HEK293 (cell line): ENCODE results near the gene TSHZ3.

Experiments used
- CTCF ChIA-PET: fragments of 350-600 bp; formaldehyde crosslinking; extraction: SDS; loops from one replicate; lab custom pipeline; 2021; ENCODE audit warnings: antibody characterized with exemption; lab: Yijun Ruan, JAX
- POLR2A ChIA-PET: fragments of 300-600 bp; formaldehyde crosslinking; extraction: SDS; loops from one replicate; lab custom pipeline; 2020; ENCODE audit warnings: antibody characterized with exemption, inconsistent platforms; lab: Yijun Ruan, JAX
- H3K27ac ChIP-seq: fragments of 200-500 bp; sonication (Bioruptor generic); 2 replicates; pipeline ENCODE4 v1.5.1; 2014; ENCODE audit warnings: low read depth, low read length, control low read depth, inconsistent platforms; ENCODE audit errors: extremely low read depth
- H3K36me3 ChIP-seq, 2 experiments: fragments of 200-500 bp in 1 of 2; sonication (Bioruptor generic) in 1 of 2; 1 replicate in 1 of 2; 2 replicates in 1 of 2; pipeline ENCODE4 v1.5.1; 2014 to 2017; ENCODE audit warnings: inconsistent platforms in 2 of 2, low read length in 2 of 2; ENCODE audit not compliant: control insufficient read depth in 2 of 2, insufficient read depth in 1 of 2
- H3K4me1 ChIP-seq: fragments of 200-500 bp; sonication (Bioruptor generic); 2 replicates; pipeline ENCODE4 v1.5.1; 2014; ENCODE audit warnings: mild to moderate bottlenecking, low read length, inconsistent platforms; ENCODE audit not compliant: control insufficient read depth, insufficient read depth
- H3K4me3 ChIP-seq: 2 replicates; pipeline ENCODE4 v1.5.1; 2011; ENCODE audit warnings: low read depth, mild to moderate bottlenecking, control low read depth, low read length, moderate library complexity
- H3K9me3 ChIP-seq: fragments of 200-500 bp; sonication (Bioruptor generic); 2 replicates; pipeline ENCODE4 v1.5.1; 2014; ENCODE audit warnings: low read depth, low read length, inconsistent platforms; ENCODE audit not compliant: control insufficient read depth, insufficient read depth
- AEBP2 ChIP-seq: fragments of 450-650 bp; formaldehyde crosslinking; IDR thresholded peaks from 2 replicates; pipeline ENCODE4 v1.5.1; 2016; ENCODE audit warnings: missing biosample characterization, missing genetic modification characterization, borderline replicate concordance
- BCL6B ChIP-seq: fragments of 450-650 bp; formaldehyde crosslinking; IDR thresholded peaks from 2 replicates; pipeline ENCODE4 v1.5.1; 2017; ENCODE audit warnings: missing biosample characterization, missing genetic modification characterization
- FEZF1 ChIP-seq: fragments of 450-650 bp; formaldehyde crosslinking; IDR thresholded peaks from 2 replicates; pipeline ENCODE4 v1.5.1; 2016; ENCODE audit warnings: missing biosample characterization, missing genetic modification characterization
- HOXC10 ChIP-seq: sonication (generic); formaldehyde crosslinking; IDR thresholded peaks from 2 replicates; pipeline ENCODE4 v1.8.1; 2023; ENCODE audit warnings: mild to moderate bottlenecking, missing genetic modification reagents
- HOXD13 ChIP-seq: sonication (generic); formaldehyde crosslinking; IDR thresholded peaks from 2 replicates; pipeline ENCODE4 v1.8.0; 2022; ENCODE audit warnings: missing genetic modification reagents, borderline replicate concordance
- WT1 ChIP-seq: fragments of 450-650 bp; formaldehyde crosslinking; IDR thresholded peaks from 2 replicates; pipeline ENCODE4 v1.5.1; 2016; ENCODE audit warnings: missing biosample characterization, missing genetic modification characterization
- ZBTB17 ChIP-seq: fragments of 450-650 bp; formaldehyde crosslinking; IDR thresholded peaks from 2 replicates; pipeline ENCODE4 v1.5.1; 2016; ENCODE audit warnings: missing biosample characterization, missing genetic modification characterization
- ZBTB26 ChIP-seq: fragments of 450-650 bp; formaldehyde crosslinking; optimal IDR thresholded peaks from 2 replicates; pipeline ENCODE3; 2016; ENCODE audit warnings: missing biosample characterization, mild to moderate bottlenecking, missing genetic modification characterization
- ZNF133 ChIP-seq: fragments of 450-650 bp; formaldehyde crosslinking; IDR thresholded peaks from 2 replicates; pipeline ENCODE4 v1.5.1; 2016; ENCODE audit warnings: missing biosample characterization, missing genetic modification characterization
- ZNF148 ChIP-seq: fragments of 450-650 bp; formaldehyde crosslinking; IDR thresholded peaks from 2 replicates; pipeline ENCODE4 v1.5.0; 2017; ENCODE audit warnings: missing biosample characterization, missing genetic modification characterization, borderline replicate concordance
- ZNF157 ChIP-seq: fragments of 450-650 bp; formaldehyde crosslinking; IDR thresholded peaks from 2 replicates; pipeline ENCODE4 v1.5.1; 2016; ENCODE audit warnings: missing biosample characterization, missing genetic modification characterization
- ZNF174 ChIP-seq: fragments of 450-650 bp; formaldehyde crosslinking; IDR thresholded peaks from 2 replicates; pipeline ENCODE4 v1.5.0; 2017; ENCODE audit warnings: missing biosample characterization, mild to moderate bottlenecking, missing genetic modification characterization
- ZNF23 ChIP-seq: fragments of 450-650 bp; formaldehyde crosslinking; IDR thresholded peaks from 2 replicates; pipeline ENCODE4 v1.5.1; 2016; ENCODE audit warnings: missing biosample characterization, missing genetic modification characterization, borderline replicate concordance
- ZNF239 ChIP-seq: fragments of 450-650 bp; formaldehyde crosslinking; IDR thresholded peaks from 2 replicates; pipeline ENCODE4 v1.5.1; 2016; ENCODE audit warnings: missing biosample characterization, missing genetic modification characterization
- ZNF274 ChIP-seq, 2 experiments: fragments of 200-500 bp in 1 of 2; fragments of 450-650 bp in 1 of 2; sonication (Bioruptor generic) in 1 of 2; formaldehyde crosslinking in 1 of 2; IDR thresholded peaks; 2 replicates each; pipeline versions ENCODE4 v1.5.1 to v1.6.1; 2014 to 2016; ENCODE audit warnings: borderline replicate concordance in 1 of 2, inconsistent platforms in 1 of 2, low read length in 1 of 2, missing biosample characterization in 1 of 2, missing genetic modification characterization in 1 of 2
- ZNF311 ChIP-seq: fragments of 450-650 bp; formaldehyde crosslinking; IDR thresholded peaks from 2 replicates; pipeline ENCODE4 v1.5.1; 2017; ENCODE audit warnings: missing biosample characterization, missing genetic modification characterization, borderline replicate concordance
- ZNF341 ChIP-seq: fragments of 450-650 bp; formaldehyde crosslinking; IDR thresholded peaks from 2 replicates; pipeline ENCODE4; 2016; ENCODE audit warnings: low read depth, missing biosample characterization, missing genetic modification characterization
- ZNF366 ChIP-seq: fragments of 450-650 bp; formaldehyde crosslinking; conservative IDR thresholded peaks from 2 replicates; pipeline ENCODE4 v1.5.1; 2016; ENCODE audit warnings: missing biosample characterization, missing genetic modification characterization
- ZNF433 ChIP-seq: fragments of 450-650 bp; formaldehyde crosslinking; IDR thresholded peaks from 2 replicates; pipeline ENCODE4 v1.5.1; 2016; ENCODE audit warnings: missing biosample characterization, missing genetic modification characterization, low read depth
- ZNF514 ChIP-seq: fragments of 450-650 bp; formaldehyde crosslinking; IDR thresholded peaks from 2 replicates; pipeline ENCODE4 v1.5.1; 2016; ENCODE audit warnings: missing biosample characterization, missing genetic modification characterization
- ZNF521 ChIP-seq: fragments of 450-650 bp; formaldehyde crosslinking; IDR thresholded peaks from 2 replicates; pipeline ENCODE4 v1.5.1; 2017; ENCODE audit warnings: missing biosample characterization, mild to moderate bottlenecking, missing genetic modification characterization
- ZNF544 ChIP-seq: fragments of 450-650 bp; formaldehyde crosslinking; IDR thresholded peaks from 2 replicates; pipeline ENCODE4 v1.5.0; 2017; ENCODE audit warnings: missing biosample characterization, missing genetic modification characterization
- ZNF571 ChIP-seq: fragments of 450-650 bp; formaldehyde crosslinking; IDR thresholded peaks from 2 replicates; pipeline ENCODE4 v1.5.0; 2017; ENCODE audit warnings: missing biosample characterization, missing genetic modification characterization
- ZNF580 ChIP-seq: fragments of 450-650 bp; formaldehyde crosslinking; IDR thresholded peaks from 2 replicates; pipeline ENCODE4 v1.5.1; 2016; ENCODE audit warnings: missing biosample characterization, missing genetic modification characterization
- ZNF76 ChIP-seq: fragments of 450-650 bp; formaldehyde crosslinking; IDR thresholded peaks from 2 replicates; pipeline ENCODE4; 2016; ENCODE audit warnings: low read depth, missing biosample characterization, missing genetic modification characterization, borderline replicate concordance
- ZNF776 ChIP-seq: fragments of 450-650 bp; formaldehyde crosslinking; IDR thresholded peaks from 2 replicates; pipeline ENCODE4 v1.5.0; 2017; ENCODE audit warnings: missing biosample characterization, missing genetic modification characterization, borderline replicate concordance
- ZNF791 ChIP-seq: fragments of 450-650 bp; formaldehyde crosslinking; IDR thresholded peaks from 2 replicates; pipeline ENCODE4 v1.5.1; 2016; ENCODE audit warnings: missing biosample characterization, missing genetic modification characterization
- ZSCAN18 ChIP-seq: fragments of 450-650 bp; formaldehyde crosslinking; IDR thresholded peaks from 2 replicates; pipeline ENCODE4 v1.5.1; 2016; ENCODE audit warnings: missing biosample characterization, missing genetic modification characterization

TSHZ3 gene

GRCh38 chr19:31294189-31294588, 55.0 kb downstream of the TSHZ3 start (continued):
- no peak for TF ChIP-seq ZNF174

- Histone ChIP-seq H3K4me3 (no peak overlapping the region), H3K9me3 (no peaks in the 10 kb centered on the region; the same call in 1 of the 2 replicates), H3K27ac (no peak overlapping the region), H3K36me3 (no peaks in the 10 kb centered on the region; a peak in 1 of 3 replicates), H3K4me1 (no peaks in the 10 kb centered on the region)
- POLR2A ChIA-PET: no interaction called here
- CTCF ChIA-PET: no interaction called here
- TF ChIP-seq ZNF571 (tag by site-specific recombination) (0 out of 2 replicates have a peak, but pooled peaks have one; percentile 33), ZNF521 (no peak), ZNF76 (tag by site-specific recombination) (no peak), HOXC10 (CRISPR knock-in tag) (no peak), ZNF544 (tag by site-specific recombination) (peak; percentile 76; the same call in 1 of the 2 replicates), ZNF791 (tag by site-specific recombination) (no peak), BCL6B (0 out of 2 replicates have a peak, but pooled peaks have one; percentile 29), FEZF1 (tag by site-specific recombination) (no peak), ZNF514 (tag by site-specific recombination) (no peak; the same call in 1 of the 2 replicates), ZNF157 (tag by site-specific recombination) (0 out of 2 replicates have a peak, but pooled peaks have one; percentile 30), ZBTB26 (no peak), ZNF433 (tag by site-specific recombination) (no peak), ZNF776 (tag by site-specific recombination) (0 out of 2 replicates have a peak, but pooled peaks have one; percentile 70), ZNF274 (IDR thresholded peaks at IDR 0.05; ENCODE audit: low read length) (no peak), ZNF274 (tag by site-specific recombination; IDR thresholded peaks at IDR 0.05; ENCODE audit: borderline replicate concordance) (no peak), WT1 (tag by site-specific recombination) (no peak), ZNF311 (peak; percentile 73; the same call in 1 of the 2 replicates), HOXD13 (no peak), ZNF239 (tag by site-specific recombination) (0 out of 2 replicates have a peak, but pooled peaks have one; percentile 31), ZNF133 (tag by site-specific recombination) (peak; percentile 28; the same call in 1 of the 2 replicates), ZNF23 (tag by site-specific recombination) (no peak; the same call in 1 of the 2 replicates), AEBP2 (tag by site-specific recombination) (0 out of 2 replicates have a peak, but pooled peaks have one; percentile 31), ZNF341 (no peak), ZSCAN18 (tag by site-specific recombination) (peak; percentile 64; the same call in 1 of the 2 replicates), ZNF148 (tag by site-specific recombination) (peak; percentile 68; the same call in 1 of the 2 replicates), ZBTB17 (tag by site-specific recombination) (peak; percentile 75), ZNF580 (tag by site-specific recombination) (no peak), ZNF366 (tag by site-specific recombination) (peak; percentile 98)
These were observed 56.5 kb downstream of the TSHZ3 start for GRCh38 chr19:31292639-31293185.
